H1 (cell line): ENCODE data around the gene CPSF4. TPM values are rescaled to one million over a fixed set of nuclear protein-coding genes. Genes with fewer than 3 reads are reported as not detected.

Experiments
- CTCF ChIA-PET: fragments of 300-600 bp; sonication (Branson Sonifier 250); formaldehyde crosslinking; loops from one replicate; lab custom pipeline; 2021; ENCODE audit not compliant: partially characterized antibody; lab: Charles Lee
- POLR2A ChIA-PET: fragments of 300-600 bp; sonication (Branson Sonifier 250); formaldehyde crosslinking; loops from one replicate; lab custom pipeline; 2021; ENCODE audit warnings: inconsistent platforms; ENCODE audit not compliant: partially characterized antibody; lab: Charles Lee
- DNase-seq, 2 experiments: peaks; one replicate each; pipeline versions ENCODE4 v3.0.0 to v3.0.0-alpha.2; 2010 to 2022; ENCODE audit warnings: low spot score in 2 of 2, low read depth in 1 of 2, mixed read lengths in 1 of 2
- FAIRE-seq: peaks from 2 replicates; lab custom pipeline; 2011; peaks lifted over from hg19 to GRCh38; lab: Jason Lieb, UNC
- H2AFZ ChIP-seq: 2 replicates; pipeline ENCODE4 v1.8.1; 2012; ENCODE audit warnings: low read length, inconsistent platforms
- H2AK5ac ChIP-seq: 2 replicates; pipeline ENCODE4 v1.6.1; 2013; ENCODE audit warnings: low read depth, low read length
- H2BK120ac ChIP-seq: replicated peaks from 2 replicates; pipeline ENCODE3; 2013; ENCODE audit warnings: low read depth, low read length, inconsistent platforms
- H2BK12ac ChIP-seq: 2 replicates; pipeline ENCODE4 v1.6.1; 2013; ENCODE audit warnings: low read depth, low read length
- H2BK15ac ChIP-seq: 2 replicates; pipeline ENCODE4 v1.6.1; 2013; ENCODE audit warnings: low read length
- H2BK20ac ChIP-seq: 2 replicates; pipeline ENCODE4 v1.6.1; 2013; ENCODE audit warnings: low read length
- H2BK5ac ChIP-seq: 2 replicates; pipeline ENCODE4 v1.6.1; 2013; ENCODE audit warnings: low read depth, low read length
- H3K14ac ChIP-seq: 2 replicates; pipeline ENCODE4 v1.6.1; 2013; ENCODE audit warnings: inconsistent platforms; ENCODE audit not compliant: insufficient read length
- H3K18ac ChIP-seq: 2 replicates; pipeline ENCODE4 v1.6.1; 2013; ENCODE audit warnings: low read length; ENCODE audit errors: extremely low read depth
- H3K23ac ChIP-seq: 2 replicates; pipeline ENCODE4 v1.6.1; 2013; ENCODE audit warnings: inconsistent platforms; ENCODE audit not compliant: insufficient read length
- H3K23me2 ChIP-seq: 2 replicates; pipeline ENCODE4 v1.6.1; 2013; ENCODE audit warnings: low read depth, low read length
- H3K27ac ChIP-seq: 2 replicates; pipeline ENCODE4 v1.6.1; 2011; ENCODE audit warnings: low read depth, low read length, inconsistent platforms
- H3K27me3 ChIP-seq, 4 experiments: replicated peaks in 1 of 4; 1 replicate in 1 of 4; 2 replicates in 3 of 4; pipeline versions ENCODE4 v1.6.1 to v1.8.1; 2011 to 2013; ENCODE audit warnings: low read length in 3 of 4, mild to moderate bottlenecking in 3 of 4, inconsistent platforms in 2 of 4, mixed read lengths in 2 of 4, moderate library complexity in 1 of 4; ENCODE audit not compliant: control insufficient read depth in 3 of 4, insufficient read depth in 3 of 4; ENCODE audit errors: extremely low read depth in 1 of 4
- H3K36me3 ChIP-seq, 4 experiments: 2 replicates each; pipeline versions ENCODE4 v1.6.1 to v1.8.1; 2011 to 2013; ENCODE audit warnings: mild to moderate bottlenecking in 4 of 4, low read length in 3 of 4, moderate library complexity in 2 of 4, control low read depth in 1 of 4, inconsistent platforms in 1 of 4; ENCODE audit not compliant: insufficient read depth in 4 of 4, control insufficient read depth in 2 of 4
- H3K4ac ChIP-seq: replicated peaks from 2 replicates; pipeline ENCODE3; 2013; ENCODE audit warnings: low read length, low read depth, mixed read lengths, inconsistent platforms; ENCODE audit not compliant: insufficient read length
- H3K4me1 ChIP-seq, 4 experiments: replicated peaks in 1 of 4; 1 replicate in 1 of 4; 2 replicates in 3 of 4; pipeline versions ENCODE4 v1.6.1 to v1.8.1; 2011 to 2013; ENCODE audit warnings: low read length in 3 of 4, inconsistent platforms in 2 of 4, mixed read lengths in 1 of 4; ENCODE audit not compliant: insufficient read depth in 4 of 4, control insufficient read depth in 3 of 4
- H3K4me2 ChIP-seq, 2 experiments: 2 replicates each; pipeline versions ENCODE4 v1.6.1 to v1.8.1; 2011 to 2013; ENCODE audit warnings: low read depth in 2 of 2, low read length in 2 of 2, control low read depth in 1 of 2, inconsistent platforms in 1 of 2, mild to moderate bottlenecking in 1 of 2; ENCODE audit not compliant: insufficient read depth in 1 of 2
- H3K4me3 ChIP-seq, 4 experiments: fragments of 200-600, 300-600 bp in 1 of 4; sonication (generic), shearing (Covaris generic), sonication (Bioruptor Twin) in 1 of 4; 2 replicates each; pipeline versions ENCODE4 v1.5.1 to v1.8.1; 2011 to 2016; ENCODE audit warnings: low read length in 4 of 4, low read depth in 3 of 4, control low read depth in 2 of 4, inconsistent platforms in 2 of 4, mild to moderate bottlenecking in 2 of 4, mixed read lengths in 1 of 4, moderate library complexity in 1 of 4; ENCODE audit not compliant: insufficient read depth in 2 of 4; ENCODE audit errors: extremely low read depth in 1 of 4
- H3K56ac ChIP-seq: replicated peaks from 2 replicates; pipeline ENCODE3; 2013; ENCODE audit warnings: low read depth, mild to moderate bottlenecking, mixed read lengths, low read length, inconsistent platforms; ENCODE audit not compliant: insufficient read length
- H3K79me1 ChIP-seq: 2 replicates; pipeline ENCODE4 v1.6.1; 2013; ENCODE audit warnings: low read depth, low read length, control low read depth
- H3K79me2 ChIP-seq, 2 experiments: 2 replicates each; pipeline versions ENCODE4 v1.6.1 to v1.8.1; 2012 to 2013; ENCODE audit warnings: low read length in 2 of 2, mild to moderate bottlenecking in 2 of 2, inconsistent platforms in 1 of 2; ENCODE audit not compliant: insufficient read depth in 2 of 2, control insufficient read depth in 1 of 2
- H3K9ac ChIP-seq, 4 experiments: replicated peaks in 1 of 4; 1 replicate in 1 of 4; 2 replicates in 3 of 4; pipeline versions ENCODE4 v1.6.1 to v1.8.1; 2011 to 2013; ENCODE audit warnings: low read depth in 3 of 4, low read length in 3 of 4, control low read depth in 2 of 4, mild to moderate bottlenecking in 2 of 4, moderate library complexity in 2 of 4, inconsistent platforms in 1 of 4; ENCODE audit errors: extremely low read depth in 1 of 4
- H3K9me3 ChIP-seq, 2 experiments: 2 replicates each; pipeline versions ENCODE4 v1.6.1 to v1.8.1; 2012 to 2013; ENCODE audit warnings: mild to moderate bottlenecking in 2 of 2, moderate library complexity in 2 of 2, control low read depth in 1 of 2, inconsistent platforms in 1 of 2, low read depth in 1 of 2, low read length in 1 of 2, mixed read lengths in 1 of 2; ENCODE audit not compliant: insufficient read depth in 2 of 2
- H4K20me1 ChIP-seq, 2 experiments: replicated peaks in 1 of 2; 2 replicates each; pipeline versions ENCODE3 to v1.8.1; 2011 to 2013; ENCODE audit warnings: inconsistent platforms in 2 of 2, low read length in 2 of 2, mild to moderate bottlenecking in 1 of 2; ENCODE audit not compliant: insufficient read depth in 2 of 2, control insufficient read depth in 1 of 2
- H4K5ac ChIP-seq: 2 replicates; pipeline ENCODE4 v1.6.1; 2013; ENCODE audit warnings: low read length, low read depth, mixed read lengths, inconsistent platforms; ENCODE audit not compliant: insufficient read length
- H4K8ac ChIP-seq: 2 replicates; pipeline ENCODE4 v1.8.0; 2013; ENCODE audit warnings: mild to moderate bottlenecking, moderate library complexity, low read length, inconsistent platforms; ENCODE audit not compliant: insufficient read depth; ENCODE audit errors: extremely low read depth
- H4K91ac ChIP-seq: replicated peaks from 2 replicates; pipeline ENCODE3; 2013; ENCODE audit warnings: low read length, mixed read lengths, inconsistent platforms; ENCODE audit not compliant: insufficient read length
- CBX5 ChIP-seq: fragments of 300-800, 300-1000 bp; sonication (generic); IDR thresholded peaks from 2 replicates; pipeline ENCODE4 v1.7.1; 2016; ENCODE audit warnings: antibody characterized with exemption, low read length, low read depth
- CHD2 ChIP-seq: IDR thresholded peaks from 2 replicates; pipeline ENCODE4 v1.6.1; 2012; ENCODE audit warnings: low read length, improper control_type of control experiment
- CREB1 ChIP-seq: IDR thresholded peaks from 2 replicates; pipeline ENCODE4 v1.6.1; 2012; ENCODE audit warnings: inconsistent platforms
- GABPA ChIP-seq: IDR thresholded peaks from 2 replicates; pipeline ENCODE4 v1.6.1; 2011; ENCODE audit warnings: mild to moderate bottlenecking, low read length, moderate library complexity, borderline replicate concordance; ENCODE audit not compliant: insufficient read depth
- GTF2F1 ChIP-seq: IDR thresholded peaks from 2 replicates; pipeline ENCODE4 v1.6.1; 2012; ENCODE audit warnings: low read depth, low read length, improper control_type of control experiment, borderline replicate concordance
- JUND ChIP-seq: IDR thresholded peaks from 2 replicates; pipeline ENCODE4 v1.6.1; 2011; ENCODE audit warnings: mild to moderate bottlenecking, improper control_type of control experiment, low read length
- RBBP5 ChIP-seq: IDR thresholded peaks from 2 replicates; pipeline ENCODE4 v1.7.1; 2012; ENCODE audit warnings: low read depth, mild to moderate bottlenecking, inconsistent platforms, low read length, moderate library complexity, borderline replicate concordance
- RFX5 ChIP-seq: IDR thresholded peaks from 2 replicates; pipeline ENCODE4 v1.6.1; 2011; ENCODE audit warnings: low read depth, low read length, improper control_type of control experiment, borderline replicate concordance
- SAP30 ChIP-seq: fragments of 300-600 bp; sonication (generic); IDR thresholded peaks from 2 replicates; pipeline ENCODE4 v1.7.1; 2012; ENCODE audit warnings: low read length, moderate library complexity, mild to moderate bottlenecking, inconsistent platforms; ENCODE audit not compliant: insufficient read depth, insufficient replicate concordance
- WGBS, 2 experiments: shearing (Covaris generic) in 1 of 2; methylation state at CpG; one replicate each; pipeline versions ENCODE4 v1.1.6 to v1.1.7; 2013 to 2015; ENCODE audit warnings: low lambda C conversion rate in 2 of 2, mixed read lengths in 2 of 2, inconsistent platforms in 1 of 2, low coverage in 1 of 2, missing lambda C conversion rate in 1 of 2; ENCODE audit not compliant: insufficient replicate concordance in 2 of 2, insufficient coverage in 1 of 2, insufficient read length in 1 of 2; ENCODE audit errors: extremely low coverage in 1 of 2, missing lambda C conversion rate in 1 of 2; 5-methylcytosine and 5-hydroxymethylcytosine counted together
- polyA plus RNA-seq, 7 experiments: library from polyadenylated mRNA; depleted of rRNA in 3 of 7; stranded (reverse) in 5 of 7; unstranded in 2 of 7; fragments of >200 nt in 5 of 7; fragments of 200-250 nt in 2 of 7; gene quantifications; 1 replicate in 5 of 7; 2 replicates in 1 of 7; 4 replicates in 1 of 7; pipeline versions ENCODE4 v1.2.1 to v1.2.3, GENCODE V29; 2011 to 2013; ENCODE audit warnings: missing spikeins in 2 of 7, mixed read lengths in 2 of 7
- total RNA-seq: library from RNA; stranded (reverse); fragmentation: NEBNext Ultra II Directional; extraction: Animal tissue kit (Norgen Biotek cat#: 25700); gene quantifications from 2 replicates; pipeline ENCODE4 v1.2.1, GENCODE V29; 2021
- TF ChIP-seq, protein P1 (sequence below): IDR thresholded peaks from 2 replicates; pipeline ENCODE4 v1.6.1; 2011; ENCODE audit warnings: low read depth, mild to moderate bottlenecking, low read length; ENCODE audit not compliant: insufficient read depth

The CPSF4 gene
- total and polyA plus RNA-seq, 2 of the 8 experiments (the other 6 are each of a cell fraction or from before 2014, with no cell fraction given): 77.5 to 103 TPM

DNA sequence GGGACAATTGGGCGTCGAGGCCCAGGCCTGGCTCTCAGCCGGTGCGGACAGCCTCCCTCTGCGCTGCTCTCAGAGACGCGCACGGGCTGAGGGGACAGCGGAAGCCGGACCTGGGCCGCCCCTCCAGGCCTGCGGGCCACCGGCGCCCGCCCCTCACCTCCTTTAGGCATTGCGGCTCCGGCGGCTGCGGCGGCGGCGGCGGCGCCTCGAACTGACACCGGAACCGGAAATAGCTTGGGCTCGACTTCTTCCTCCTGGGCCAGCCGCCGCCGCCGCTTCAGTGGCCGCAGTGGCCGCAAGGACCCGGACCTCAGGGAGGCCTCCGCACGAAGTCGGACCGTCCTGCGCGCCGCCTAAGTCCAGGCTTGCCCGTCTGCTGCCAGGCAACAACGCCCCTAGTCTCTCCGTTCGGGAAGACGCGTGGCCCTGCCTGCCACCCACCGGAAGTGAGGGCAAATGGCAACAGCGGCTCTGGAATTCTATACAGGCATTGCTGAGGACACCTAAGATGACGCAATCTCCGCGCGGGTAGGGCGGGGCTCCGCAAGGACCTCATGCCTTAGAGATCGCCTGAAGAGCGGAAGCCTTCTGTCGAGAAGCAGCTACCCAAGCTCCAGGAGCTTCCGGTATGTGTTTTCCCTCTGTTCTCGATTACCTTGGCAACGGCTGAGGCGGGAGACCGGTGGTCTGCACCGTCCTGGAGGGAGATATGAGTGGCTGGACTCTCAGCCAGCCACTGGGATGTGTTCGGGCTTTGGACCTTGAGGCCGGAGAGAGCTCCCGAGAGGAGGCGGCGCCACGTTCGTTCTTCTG, 30.2 kb upstream of the CPSF4 start, which contains the start of the genes BUD31 and PDAP1:
Gene BUD31, plus strand, starts transcription at position 591 of the 813 bp plus-strand sequence. CDS start 2,124 bp downstream, outside the sequence.
Gene PDAP1, minus strand, starts transcription at position 219 of the 813 bp plus-strand sequence. Its CDS starts 49 bp downstream, at position 170.
- H3K36me3 ChIP-seq: peaks cover 16 to 46% (median 28%) of the 10 kb centered on the region in 4 experiments
- peak within 1 kb of the TSS; percentile 100 for H3K18ac ChIP-seq
- peak within 1 kb of the TSS; percentile 99 for H4K91ac ChIP-seq
- peaks cover 34 to 69% of the 10 kb centered on the region in 2 experiments for H3K79me2 ChIP-seq
- no peak within 1 kb of the TSS for H3K14ac ChIP-seq
- H2AK5ac ChIP-seq: peak within 1 kb of the TSS; percentile 46
- peak within 1 kb of the TSS; percentile 74 to 87 for H3K4me2 ChIP-seq
- H2BK12ac ChIP-seq: peak within 1 kb of the TSS; percentile 96; the same call in 1 of the 2 replicates
- peak within 1 kb of the TSS; percentile 99 for H4K8ac ChIP-seq
- peak within 1 kb of the TSS; percentile 100 for H3K27ac ChIP-seq
- H3K9me3 ChIP-seq: no peaks in the 10 kb centered on the region
- peaks cover 14 to 22% of the 10 kb centered on the region in 2 experiments for H4K20me1 ChIP-seq
- H3K4me3 ChIP-seq: peak within 1 kb of the TSS; percentile 93 to 99 (median 97)
- H2BK120ac ChIP-seq: peak within 1 kb of the TSS; percentile 76
- no peak within 1 kb of the TSS for H2BK20ac ChIP-seq
- no peak within 1 kb of the TSS for H3K23ac ChIP-seq
- FAIRE-seq (no peak), DNase-seq (peak; percentile 85 to 94)
- WGBS, 2 experiments: 3% methylated on average over 62 of the region's 72 CpGs; no CpG with 5 or more reads in 1 of the 2 experiments
- peaks cover 0 to 5% (median 3%) of the 10 kb centered on the region in 4 experiments; a peak in 2 of 7 replicates for H3K4me1 ChIP-seq
- H3K27me3 ChIP-seq: no peaks in the 10 kb centered on the region
- peak within 1 kb of the TSS; percentile 100 for H2BK15ac ChIP-seq
- peak within 1 kb of the TSS; percentile 100 for H4K5ac ChIP-seq
- peaks cover 26% of the 10 kb centered on the region for H3K79me1 ChIP-seq
- peak within 1 kb of the TSS; percentile 100 for H2BK5ac ChIP-seq
- ChIA-PET CTCF (interaction anchor here (0.8 to 1.3 kb wide), 7 partner anchors 9 to 83 kb away, joined by 3 to 8 read pairs (median 3); partner anchors contain the start of gene ARPC1A), POLR2A (interaction anchor here (0.6 to 8.4 kb wide), 41 partner anchors 9 to 692 kb away, joined by 3 to 150 read pairs (median 4); partner anchors contain the start of genes AP4M1, ARPC1A, ARPC1B and ATP5MF)
- peak within 1 kb of the TSS; percentile 82 for H3K4ac ChIP-seq
- peaks cover 13% of the 10 kb centered on the region for H3K23me2 ChIP-seq
- peak within 1 kb of the TSS; percentile 92 to 99 (median 97) for H3K9ac ChIP-seq
- peak within 1 kb of the TSS; percentile 88; the same call in 1 of the 2 replicates for H2AFZ ChIP-seq
- peak within 1 kb of the TSS; percentile 94 for H3K56ac ChIP-seq
- TF ChIP-seq SAP30 (no peak), CHD2 (no peak), JUND (peak; percentile 99), CBX5 (no peak), CREB1 (peak; percentile 89), RBBP5 (peak; percentile 46; the same call in 1 of the 2 replicates), GABPA (peak; percentile 86), RFX5 (no peak), GTF2F1 (no peak)
- TF ChIP-seq, protein P1, sequence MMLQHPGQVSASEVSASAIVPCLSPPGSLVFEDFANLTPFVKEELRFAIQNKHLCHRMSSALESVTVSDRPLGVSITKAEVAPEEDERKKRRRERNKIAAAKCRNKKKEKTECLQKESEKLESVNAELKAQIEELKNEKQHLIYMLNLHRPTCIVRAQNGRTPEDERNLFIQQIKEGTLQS: peak; percentile 98
